HG03159 (cell line): ENCODE results near the gene TMUB1.

Experiments used
- ATAC-seq: cut with Tn5 transposase; IDR thresholded peaks from one replicate; pipeline ENCODE4 v1.9.1; 2021; ENCODE audit warnings: mild to moderate bottlenecking, moderate library complexity; ENCODE audit not compliant: unreplicated experiment

TMUB1 gene

DNA sequence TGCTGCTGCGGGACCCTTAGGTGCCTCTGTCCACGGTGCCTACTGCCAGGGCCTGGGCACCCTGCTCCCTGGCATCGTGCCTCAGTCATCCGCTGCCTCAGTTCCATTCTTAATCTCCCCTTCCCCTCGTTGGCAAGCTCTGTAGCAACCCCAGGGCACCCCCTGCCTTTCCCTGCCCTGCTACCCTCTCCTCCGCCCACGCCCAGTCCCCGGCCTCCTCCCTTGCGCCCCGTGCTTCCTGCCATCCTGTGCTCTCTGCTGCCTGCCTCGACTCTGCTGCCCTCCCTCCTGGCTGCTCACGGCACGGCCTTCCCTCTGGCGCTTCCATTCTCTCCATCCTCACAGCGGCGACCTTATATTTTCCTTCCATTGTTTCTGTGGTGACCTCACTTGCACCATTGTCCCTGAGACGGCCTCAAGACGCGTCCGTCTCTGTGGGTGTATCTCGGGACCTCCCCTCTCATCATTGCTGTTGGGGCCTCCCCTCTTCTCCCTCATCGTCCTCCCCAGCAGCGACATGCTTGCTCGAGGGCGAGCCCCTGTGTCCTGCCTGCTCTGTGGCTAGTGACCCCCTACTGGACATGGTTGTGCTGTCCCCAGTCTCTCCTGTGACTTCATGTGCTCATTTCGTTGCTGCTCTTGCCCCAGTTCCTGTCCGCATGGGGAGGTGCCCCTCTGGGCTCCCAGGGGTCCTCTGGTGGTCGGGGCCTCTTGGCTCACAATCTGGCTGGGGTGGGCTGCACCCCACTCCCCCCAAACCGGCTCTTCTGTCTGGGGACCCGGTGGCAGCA, 38.3 kb upstream of the TMUB1 start:
- no peak for ATAC-seq

DNA sequence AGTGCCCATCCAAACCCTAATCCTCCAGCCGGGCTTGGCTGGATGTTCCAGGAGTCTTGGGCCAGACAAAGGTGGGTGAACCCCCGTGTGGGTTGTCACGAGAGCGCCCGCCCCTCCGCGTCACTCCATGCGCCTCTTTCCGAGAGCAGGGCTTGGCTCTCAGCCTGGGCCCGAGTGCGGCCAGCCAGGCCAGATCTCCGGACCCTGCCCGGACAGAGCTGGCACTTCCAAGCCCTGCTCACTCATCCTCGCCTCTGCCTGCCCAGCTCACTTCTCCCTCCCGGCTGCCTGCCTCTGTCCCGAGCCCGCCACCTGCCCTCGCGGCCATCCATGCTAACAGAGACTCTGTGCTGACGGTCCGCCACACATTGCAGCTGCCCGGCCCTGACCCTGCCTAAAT, 37.6 kb upstream of the TMUB1 start:
- no peak for ATAC-seq

- no peak for ATAC-seq
Observed at GRCh38 chr7:151119902-151120301, 36.6 kb upstream of the TMUB1 start.

- ATAC-seq = no peak
Observed at GRCh38 chr7:151119055-151119415, 35.7 kb upstream of the TMUB1 start.

DNA sequence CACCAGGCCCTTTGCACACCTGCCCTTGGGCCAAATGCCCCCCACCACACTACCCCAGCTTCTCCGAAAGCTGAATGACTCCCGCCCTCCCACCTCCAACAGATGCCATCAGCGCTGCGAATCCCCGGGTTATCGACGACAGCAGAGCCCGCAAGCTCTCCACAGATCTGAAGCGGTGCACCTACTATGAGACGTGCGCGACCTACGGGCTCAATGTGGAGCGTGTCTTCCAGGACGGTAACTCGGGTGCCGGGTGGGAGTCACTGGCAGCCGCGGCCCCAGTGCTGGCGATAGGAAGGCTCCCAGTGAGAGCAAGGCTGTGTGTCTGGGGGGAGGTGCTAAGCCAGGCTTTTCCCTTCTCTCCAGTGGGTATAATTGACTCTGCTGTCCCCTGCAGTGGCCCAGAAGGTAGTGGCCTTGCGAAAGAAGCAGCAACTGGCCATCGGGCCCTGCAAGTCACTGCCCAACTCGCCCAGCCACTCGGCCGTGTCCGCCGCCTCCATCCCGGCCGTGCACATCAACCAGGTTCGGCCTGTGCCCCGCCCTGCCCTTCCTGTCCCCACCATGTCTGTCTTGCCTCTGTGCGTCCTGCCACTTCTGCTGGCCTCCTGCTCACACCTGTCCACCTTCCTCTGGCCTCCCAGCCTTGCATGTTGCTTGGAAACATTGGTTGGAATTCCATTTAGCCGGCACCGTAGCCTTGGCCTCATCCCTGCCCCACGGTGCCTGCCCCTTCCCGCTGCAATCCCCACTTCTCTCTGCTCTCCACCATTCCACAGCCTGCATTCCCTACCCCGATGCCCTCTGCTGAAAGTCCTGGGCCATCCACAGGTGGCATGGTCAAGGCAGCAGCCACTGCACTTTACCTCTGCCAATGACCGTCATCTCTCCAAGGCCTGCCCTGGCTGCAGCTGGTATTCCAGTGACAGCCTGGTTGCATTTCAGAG, 35.1 kb upstream of the TMUB1 start:
- ATAC-seq = no peak

DNA sequence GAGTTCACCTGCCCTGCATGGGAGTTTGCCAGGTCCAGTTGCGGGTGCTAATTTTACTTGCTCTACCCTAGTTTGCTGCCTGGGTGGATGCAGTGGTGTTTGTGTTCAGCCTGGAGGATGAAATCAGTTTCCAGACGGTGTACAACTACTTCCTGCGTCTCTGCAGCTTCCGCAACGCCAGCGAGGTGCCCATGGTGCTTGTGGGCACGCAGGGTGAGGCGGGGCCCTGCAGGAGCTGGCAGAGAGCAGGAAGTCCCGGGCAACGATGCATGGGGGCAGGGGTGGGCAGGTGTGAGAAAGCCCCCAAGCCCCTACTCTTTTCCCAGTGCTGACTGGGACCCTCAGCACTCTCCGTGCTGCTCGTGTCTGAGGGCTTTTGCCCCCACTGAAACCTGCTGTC, 34.3 kb upstream of the TMUB1 start:
- ATAC-seq = no peak

- no peak for ATAC-seq
Observed at GRCh38 chr7:151116603-151117440, 33.5 kb upstream of the TMUB1 start.

GRCh38 chr7:151115836-151116418, 32.6 kb upstream of the TMUB1 start:
- no peak for ATAC-seq

- ATAC-seq = no peak
Observed at GRCh38 chr7:151115121-151115835, 32.0 kb upstream of the TMUB1 start.

DNA sequence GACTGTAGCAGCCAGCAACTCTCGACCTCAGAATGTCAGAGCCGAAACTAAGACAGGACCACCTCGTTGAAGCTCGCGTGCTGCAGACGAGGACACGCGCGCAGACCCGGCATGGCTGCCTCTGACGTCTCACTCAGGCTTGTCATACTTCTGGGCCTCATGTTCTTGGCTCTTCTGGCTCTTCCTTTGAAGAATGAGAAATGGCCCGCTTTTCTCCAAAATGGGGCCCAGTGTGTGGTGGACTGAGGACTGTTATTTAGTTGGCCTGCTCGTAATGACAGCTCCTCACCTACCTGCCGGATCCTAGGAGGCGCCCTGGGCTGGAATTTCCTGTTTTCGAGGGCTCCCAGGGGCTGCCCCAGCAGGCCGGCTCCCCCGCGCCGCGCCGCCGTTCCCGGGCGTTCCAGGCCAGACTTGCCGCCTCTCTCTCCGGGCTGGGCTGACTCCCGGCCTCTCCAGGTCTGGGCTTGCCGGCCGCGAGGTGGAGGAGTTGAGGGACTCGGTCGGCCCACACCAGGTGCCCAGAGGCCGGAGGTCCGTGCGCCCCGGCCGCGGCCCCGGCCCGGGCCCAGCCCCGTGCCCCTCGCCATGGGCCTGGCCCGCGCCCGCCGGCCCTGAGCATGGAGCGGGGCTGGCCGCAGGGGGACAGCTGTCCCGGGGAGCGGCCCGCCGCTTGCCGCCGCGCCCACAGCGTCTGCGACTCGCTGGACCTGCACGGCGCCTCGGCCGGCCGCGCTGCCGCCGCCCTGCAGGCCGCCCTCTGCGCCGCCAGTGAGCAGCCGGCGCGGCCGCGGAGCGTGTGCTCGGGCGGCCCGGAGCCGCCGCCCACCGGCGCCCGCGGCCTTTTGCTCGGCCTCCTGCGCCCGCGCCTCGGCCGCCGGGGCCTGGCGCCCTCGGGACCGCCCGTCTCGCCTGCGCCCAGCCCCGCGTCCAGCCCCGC, 31.1 kb upstream of the TMUB1 start:
- no peak for ATAC-seq

GRCh38 chr7:151113344-151114150, 30.3 kb upstream of the TMUB1 start:
- no peak for ATAC-seq

- peak; percentile 82 for ATAC-seq
Observed at GRCh38 chr7:151110941-151111645, 27.8 kb upstream of the TMUB1 start.

GRCh38 chr7:151110236-151110940, 27.1 kb upstream of the TMUB1 start:
- ATAC-seq = no peak

DNA sequence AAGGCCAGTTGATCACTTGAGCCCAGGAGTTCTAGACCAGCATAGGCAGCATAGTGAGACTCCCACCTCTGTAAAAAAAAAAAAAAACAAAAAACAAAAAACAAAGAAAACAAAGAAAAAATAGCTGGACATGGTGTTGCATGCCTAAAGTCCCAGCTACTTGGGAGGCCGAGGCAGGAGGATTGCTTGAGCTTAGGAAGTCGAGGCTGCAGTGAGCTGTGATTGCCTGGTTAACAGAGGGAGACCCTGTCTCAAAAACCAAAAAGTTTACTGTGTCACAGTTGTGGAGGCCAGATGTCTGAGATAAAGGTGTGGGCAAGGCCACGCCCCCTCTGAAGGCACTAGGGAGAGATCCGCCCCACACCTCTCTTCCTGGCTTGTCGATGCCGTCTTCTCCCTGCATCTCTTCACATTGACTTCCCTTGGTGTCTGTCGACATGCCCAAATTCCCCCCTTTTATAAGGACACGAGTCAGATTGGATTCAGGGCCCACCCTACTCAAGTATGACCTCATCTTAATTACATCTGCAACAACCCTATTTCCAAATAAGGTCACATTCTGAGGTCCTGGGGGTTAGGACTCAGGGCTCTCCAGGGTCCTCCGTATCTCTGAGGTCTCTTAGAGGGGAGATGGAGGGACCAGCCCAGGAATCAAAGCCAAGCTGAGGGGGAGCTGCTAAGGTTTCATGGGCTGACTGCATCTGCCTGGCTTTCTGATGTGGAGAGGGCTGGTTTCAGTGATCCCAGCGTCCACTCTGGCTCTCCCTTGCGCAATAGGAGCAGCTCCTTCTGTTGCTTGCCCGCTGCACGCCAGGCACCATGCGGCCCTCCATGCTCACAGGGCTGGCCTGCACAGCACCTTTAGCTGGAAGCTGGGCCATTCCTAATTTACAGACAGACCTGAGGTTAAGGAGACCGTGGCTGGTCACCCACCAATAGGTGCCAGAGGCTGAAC, 26.1 kb upstream of the TMUB1 start:
- no peak for ATAC-seq

DNA sequence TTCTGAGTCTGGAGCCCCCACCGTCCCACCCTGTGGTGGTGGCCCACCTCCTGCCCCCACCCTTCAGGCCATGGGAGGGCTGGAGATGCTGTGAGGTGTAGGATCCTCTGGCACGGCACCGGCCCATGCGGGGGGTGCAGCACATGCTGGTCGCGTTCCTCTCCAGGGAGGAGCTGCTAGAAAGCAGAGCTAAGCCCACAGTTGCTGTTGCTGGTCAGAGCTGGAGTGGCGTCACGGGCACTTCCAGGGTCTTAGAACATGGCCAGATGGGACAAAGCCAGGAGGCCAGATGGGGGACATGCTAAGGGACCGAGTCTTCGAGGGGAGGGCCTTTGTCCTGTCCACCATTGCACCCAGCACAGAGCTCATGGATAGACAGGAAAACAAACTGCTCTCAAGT, 24.6 kb upstream of the TMUB1 start:
- ATAC-seq = no peak
